HG03342 (cell line): ENCODE data around the gene MFSD2A.
A peak's percentile ranks its signal among the peaks of the same experiment; 100 is the strongest.
"Not testable (repeated sequence)": the region's sequence is repeated elsewhere in the genome, so short reads cannot be mapped to it uniquely, and the experiment has no call there.

Source experiments
- ATAC-seq: cut with Tn5 transposase; IDR thresholded peaks from one replicate; pipeline ENCODE4 v1.9.1; 2021; ENCODE audit warnings: mild to moderate bottlenecking, moderate library complexity; ENCODE audit not compliant: unreplicated experiment

The MFSD2A gene

DNA sequence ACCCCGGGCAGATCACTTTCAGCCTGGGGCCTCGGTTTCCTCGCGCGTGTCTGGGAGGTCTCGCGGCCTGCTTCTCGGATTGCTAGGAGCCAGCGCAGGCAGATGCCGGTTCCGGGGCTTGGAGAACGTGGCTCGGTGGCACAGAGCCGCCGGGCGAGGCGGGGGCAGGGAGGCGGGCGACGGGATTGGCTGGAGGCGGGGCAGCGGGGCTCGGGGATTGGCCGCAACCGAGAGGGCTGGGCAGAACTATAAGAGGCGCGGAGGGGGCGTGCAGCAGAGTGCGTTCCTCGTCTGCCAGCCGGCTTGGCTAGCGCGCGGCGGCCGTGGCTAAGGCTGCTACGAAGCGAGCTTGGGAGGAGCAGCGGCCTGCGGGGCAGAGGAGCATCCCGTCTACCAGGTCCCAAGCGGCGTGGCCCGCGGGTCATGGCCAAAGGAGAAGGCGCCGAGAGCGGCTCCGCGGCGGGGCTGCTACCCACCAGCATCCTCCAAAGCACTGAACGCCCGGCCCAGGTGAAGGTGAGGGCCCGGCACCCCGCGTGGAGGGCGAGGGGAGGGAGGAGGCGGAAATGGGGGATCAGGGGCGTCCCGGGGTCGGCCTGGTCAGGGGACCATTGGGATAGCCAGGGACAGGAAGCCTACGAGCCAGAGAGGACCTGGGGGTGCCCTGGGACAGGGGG is at the start of gene MFSD2A:
TSS of gene MFSD2A (plus strand) at position 276 of the 677 bp plus-strand sequence. CDS start at position 424, 148 bp downstream.
- peak; percentile 69 for ATAC-seq

DNA sequence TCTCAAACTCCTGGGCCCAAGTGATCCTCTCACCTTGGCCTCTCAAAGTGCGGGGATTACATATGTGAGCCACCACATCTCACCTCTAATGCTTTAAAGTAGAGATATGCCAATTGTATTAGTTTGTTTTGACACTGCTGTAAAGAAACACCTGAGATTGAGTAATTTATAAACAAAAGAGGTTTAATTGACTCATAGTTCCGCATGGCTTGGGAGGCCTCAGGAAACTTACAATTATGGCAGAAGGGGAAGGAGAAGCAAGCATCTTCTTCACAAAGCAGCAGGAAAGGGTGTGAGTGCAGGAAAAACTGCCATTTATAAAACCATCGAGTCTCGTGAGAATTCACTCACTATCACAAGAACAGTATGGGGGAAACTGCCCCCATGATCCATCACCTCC is 49.8 kb upstream of the MFSD2A start:
- ATAC-seq: no peak

DNA sequence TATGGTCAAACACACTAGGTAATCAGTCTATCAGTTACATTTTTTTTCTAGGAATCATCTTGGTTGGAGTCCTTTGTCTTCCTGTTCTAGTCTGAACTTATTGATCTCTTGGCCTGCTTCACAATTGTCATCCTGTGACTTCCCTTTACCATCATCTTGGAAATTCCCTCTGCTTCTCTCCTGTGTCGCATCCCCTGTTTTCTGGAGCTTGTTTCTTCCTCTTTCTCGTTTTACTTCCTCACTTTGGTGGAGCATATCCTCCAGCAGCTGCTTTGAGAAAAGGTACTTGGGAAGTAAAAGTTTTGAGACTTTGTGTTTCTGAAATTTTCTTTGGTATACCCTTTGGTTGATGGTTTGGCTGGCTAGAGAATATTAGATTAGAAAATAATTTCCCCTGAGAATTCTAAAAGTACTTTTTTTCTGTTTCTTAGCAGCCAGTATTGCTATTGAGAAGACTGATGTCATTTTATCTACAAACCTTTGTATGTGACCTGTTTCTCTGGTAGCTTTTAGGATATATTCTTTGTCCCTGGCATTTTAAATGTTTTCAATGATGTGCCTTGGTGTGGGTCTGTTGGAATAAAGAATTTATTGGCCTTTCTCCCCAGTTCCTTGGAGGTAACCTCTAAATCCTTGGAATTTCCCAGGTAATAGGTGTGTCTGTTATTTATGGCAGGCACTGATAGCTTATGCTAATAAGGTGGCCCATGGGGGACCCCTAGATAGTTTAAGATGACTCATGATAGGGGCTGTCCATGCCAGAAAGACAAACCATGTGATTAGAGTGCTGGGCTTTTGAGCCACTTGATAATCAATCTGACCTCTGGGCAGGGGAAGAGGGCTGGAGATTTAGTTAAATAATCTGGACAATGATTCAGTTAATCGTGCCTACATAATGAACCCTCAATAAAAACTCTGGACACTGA is 47.2 kb upstream of the MFSD2A start:
- ATAC-seq: no peak

DNA sequence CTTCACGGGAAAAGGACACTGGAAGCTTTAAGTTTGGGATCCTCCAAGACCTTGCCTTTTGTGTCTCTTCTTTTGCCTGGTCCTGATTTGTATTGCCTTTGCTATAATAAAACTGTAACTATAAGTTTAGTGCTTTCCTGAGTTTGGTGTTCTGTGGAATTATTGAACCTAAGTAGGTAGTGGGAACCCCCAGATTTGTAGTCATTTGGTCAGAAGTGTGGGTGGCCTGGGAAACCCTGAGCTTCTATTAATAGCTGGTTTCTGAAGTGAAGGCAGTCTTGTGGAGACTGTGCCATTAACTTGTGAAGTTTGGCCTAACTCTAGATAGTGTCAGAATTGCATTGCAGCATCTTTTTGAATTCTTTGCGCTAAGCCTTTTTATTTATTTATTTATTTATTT is 46.4 kb upstream of the MFSD2A start:
- ATAC-seq: no peak

DNA sequence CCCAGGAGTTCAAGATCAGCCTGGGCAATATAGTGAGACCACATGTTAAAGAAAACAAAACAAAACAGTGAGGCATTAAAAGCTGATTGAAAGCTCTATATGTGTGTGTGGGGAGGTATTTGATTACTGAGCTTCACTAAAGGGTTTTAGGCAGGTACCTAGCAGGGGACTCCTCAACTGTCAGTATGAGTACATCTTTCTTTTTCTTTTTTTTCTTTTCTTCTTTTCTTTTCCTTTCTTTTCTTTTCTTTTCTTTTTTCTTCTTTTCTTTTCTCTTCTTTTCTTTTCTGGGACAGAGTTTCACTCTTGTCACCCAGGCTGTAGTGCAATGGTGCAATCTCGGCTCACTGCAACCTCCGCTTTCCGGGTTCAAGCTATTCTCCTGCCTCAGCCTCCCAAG is 44.7 kb upstream of the MFSD2A start:
- ATAC-seq: no peak

DNA sequence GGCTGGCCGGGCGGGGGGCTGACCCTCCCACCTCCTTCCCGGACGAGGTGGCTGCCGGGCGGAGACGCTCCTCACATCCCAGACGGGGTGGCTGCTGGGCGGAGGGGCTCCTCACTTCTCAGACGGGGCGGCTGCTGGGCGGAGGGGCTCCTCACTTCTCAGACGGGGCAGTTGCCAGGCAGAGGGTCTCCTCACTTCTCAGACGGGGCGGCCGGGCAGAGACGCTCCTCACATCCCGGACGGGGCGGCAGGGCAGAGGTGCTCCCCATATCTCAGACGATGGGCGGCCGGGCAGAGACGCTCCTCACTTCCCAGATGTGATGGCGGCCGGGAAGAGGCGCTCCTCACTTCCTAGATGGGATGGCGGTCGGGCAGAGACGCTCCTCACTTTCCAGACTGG is 41.8 kb upstream of the MFSD2A start:
- not testable (repeated sequence) for ATAC-seq

DNA sequence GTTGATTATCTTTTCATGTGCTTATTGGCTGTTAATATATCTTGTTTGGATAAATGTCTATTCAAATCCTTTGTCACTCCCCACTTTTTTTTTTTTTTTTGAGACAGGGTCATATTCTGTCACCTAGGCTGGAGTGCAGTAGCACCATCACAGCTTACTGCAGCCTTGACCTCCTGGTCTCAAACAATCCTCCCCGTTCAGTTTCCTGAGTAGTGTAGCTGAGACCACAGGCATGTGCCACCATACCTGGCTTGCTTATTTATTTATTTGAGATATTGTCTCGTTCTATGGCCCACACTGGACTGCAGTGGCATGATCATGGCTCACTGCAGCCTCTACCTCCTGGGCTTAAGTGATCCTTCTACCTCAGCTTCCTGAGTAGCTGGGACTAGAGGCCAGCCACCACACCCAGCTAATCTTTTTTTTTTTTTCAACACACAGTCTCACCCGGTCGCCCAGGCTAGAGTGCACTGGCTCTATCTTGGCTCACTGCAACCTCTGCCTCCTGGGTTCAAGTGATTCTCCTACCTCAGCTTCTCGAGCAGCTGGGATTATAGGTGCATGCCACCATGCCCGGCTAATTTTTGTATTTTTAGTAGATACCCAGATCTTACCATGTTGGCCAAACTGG is 39.3 kb upstream of the MFSD2A start:
- no peak for ATAC-seq

DNA sequence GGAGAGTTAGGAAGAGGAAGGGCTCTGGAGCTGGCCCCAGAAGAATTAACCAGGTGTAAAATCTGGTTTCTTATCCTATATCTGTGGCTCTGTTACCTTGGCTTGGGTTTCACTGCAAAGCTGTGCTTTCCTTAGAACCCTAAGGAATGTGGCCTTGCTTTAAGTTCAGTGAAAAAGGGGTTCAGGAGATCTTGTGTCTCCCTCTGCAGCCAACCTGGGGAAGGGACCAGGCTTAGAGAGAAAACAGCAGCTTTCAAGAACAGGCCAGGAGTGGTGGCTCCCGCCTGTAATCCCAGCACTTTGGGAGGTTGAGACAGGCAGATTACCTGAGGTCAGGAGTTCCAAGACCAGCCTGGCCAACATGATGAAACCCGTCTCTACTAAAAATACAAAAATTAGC is 37.1 kb upstream of the MFSD2A start:
- no peak for ATAC-seq

DNA sequence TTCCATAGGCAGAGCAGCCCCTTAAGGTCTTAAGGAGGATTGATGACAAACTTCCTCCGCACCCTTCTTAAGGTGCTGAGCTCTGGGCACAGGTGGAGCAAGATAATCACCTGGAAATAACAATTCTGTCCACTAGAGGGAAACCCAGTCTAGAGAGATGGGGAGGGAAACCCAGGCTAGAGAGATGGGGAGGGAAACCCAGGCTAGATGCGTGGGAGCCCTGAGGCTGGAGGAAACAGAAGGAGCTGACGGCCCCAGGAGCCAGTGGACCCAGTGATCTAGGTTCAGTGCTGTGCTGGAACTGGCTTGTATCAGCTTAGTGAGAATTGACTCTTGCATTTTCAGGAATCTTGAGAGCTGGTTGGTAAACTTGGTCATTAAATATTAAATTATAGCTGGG is 35.4 kb upstream of the MFSD2A start:
- peak; percentile 53 for ATAC-seq

DNA sequence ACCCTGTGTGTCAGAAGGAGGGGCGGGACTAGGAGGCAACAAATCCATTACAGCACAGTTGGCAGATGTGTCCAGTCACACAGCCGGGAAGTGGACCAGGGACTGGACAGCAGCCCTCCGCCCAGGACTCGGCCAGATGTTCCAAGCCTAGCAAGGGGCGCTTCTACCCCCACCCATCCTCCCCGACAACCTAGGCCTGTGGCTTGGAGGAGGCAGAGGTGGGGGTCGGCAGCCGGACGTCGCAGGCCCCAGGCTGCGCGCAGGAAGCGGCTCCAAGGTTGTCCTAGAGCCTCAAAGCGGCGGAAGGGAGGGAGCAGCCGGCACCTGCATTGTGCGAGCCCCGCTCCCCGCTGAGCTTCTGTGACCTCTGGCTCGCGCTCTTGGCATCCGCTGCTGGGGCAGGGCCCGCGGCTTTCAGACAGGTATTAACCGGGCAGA is 32.7 kb upstream of the MFSD2A start:
- ATAC-seq: no peak

DNA sequence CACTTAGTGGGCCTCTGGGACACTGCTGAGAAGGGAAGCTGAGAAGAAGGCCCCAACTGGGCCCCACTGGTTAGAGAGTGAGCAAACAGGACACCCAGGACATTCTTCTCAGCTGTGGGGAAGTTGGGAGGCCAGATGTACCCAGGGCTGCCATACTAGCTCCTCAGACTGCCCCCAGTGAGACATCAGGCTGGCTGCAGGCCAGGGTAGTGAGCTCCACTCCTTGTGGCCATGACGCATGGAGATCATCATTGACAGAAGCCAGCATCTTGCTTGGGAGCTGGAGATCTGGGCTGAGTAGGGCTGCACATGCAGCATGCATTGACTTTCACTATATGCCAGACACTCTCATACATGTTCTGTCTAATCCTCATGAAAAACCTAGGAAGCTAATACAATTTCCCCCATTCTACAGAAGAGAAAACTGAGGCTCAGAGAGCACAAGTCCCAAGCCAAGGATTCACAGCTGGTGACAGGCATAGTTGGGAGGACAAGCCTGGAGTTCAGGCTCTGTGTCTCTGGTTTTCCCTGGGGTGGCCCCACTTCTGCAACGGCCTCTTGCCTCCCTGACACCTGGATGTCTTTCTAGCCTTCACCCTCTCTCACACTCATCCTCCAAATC is 29.1 kb upstream of the MFSD2A start:
- ATAC-seq: no peak

DNA sequence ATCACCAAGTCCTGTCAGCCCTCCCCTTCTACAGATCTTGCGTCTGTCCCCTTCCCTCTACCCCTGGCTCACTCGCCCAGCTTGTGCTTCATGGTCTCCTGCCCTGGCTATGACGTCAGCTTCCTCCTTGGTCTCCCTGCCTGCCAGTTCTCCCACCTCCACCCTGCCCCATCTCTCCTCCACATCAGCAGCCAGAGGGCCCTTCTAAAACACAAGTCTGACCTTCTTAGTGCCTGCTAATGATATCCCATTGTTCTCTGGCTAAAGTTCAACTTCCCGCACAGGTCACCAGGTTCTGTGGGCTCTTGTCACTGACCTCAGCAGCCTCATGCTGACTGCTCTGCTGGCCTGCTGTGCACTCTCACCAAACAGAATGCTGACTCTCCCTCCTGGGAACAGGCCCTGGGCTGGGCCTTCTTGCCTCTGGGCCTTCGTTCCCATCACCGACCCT is 28.6 kb upstream of the MFSD2A start:
- ATAC-seq: no peak

DNA sequence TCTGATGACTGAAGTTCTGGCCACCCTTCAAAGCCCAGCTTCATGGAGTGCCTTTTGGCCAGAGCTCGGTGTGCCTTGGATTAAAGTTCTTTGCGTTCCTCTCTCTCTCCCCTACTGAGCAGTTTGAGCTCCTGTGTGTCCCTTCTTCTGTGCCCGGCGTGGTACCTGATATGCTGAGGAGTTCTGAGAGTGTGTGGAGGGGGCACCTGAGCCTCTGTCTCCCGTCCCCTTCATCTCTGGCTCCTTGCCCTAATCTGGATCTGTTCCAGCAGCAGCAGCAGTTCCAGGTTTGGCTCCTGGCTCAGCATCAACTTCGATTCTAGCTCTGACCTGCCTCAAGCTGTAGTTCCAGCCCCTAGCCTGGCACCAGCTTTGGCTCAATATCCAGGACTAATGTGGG is 28.1 kb upstream of the MFSD2A start:
- ATAC-seq: no peak

DNA sequence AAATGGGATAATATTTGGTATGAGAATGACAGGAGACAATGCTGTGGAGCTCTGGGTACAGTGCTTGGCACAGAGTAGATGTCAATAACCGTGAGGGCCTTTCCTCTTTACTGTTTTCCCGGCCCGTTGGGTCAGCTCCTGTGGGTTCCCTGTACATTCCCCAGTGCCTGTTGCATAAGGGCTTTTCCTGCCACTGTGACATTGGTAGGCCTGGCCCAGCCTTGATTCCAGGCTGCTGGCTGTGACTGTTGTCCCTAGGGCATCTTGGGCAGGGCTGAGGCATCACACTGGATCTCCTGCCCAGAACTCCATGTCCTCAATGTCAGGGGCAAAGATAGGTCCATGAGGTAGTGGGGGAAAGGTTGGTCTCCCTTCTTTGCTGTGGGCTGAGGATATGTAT is 27.4 kb upstream of the MFSD2A start:
- no peak for ATAC-seq

DNA sequence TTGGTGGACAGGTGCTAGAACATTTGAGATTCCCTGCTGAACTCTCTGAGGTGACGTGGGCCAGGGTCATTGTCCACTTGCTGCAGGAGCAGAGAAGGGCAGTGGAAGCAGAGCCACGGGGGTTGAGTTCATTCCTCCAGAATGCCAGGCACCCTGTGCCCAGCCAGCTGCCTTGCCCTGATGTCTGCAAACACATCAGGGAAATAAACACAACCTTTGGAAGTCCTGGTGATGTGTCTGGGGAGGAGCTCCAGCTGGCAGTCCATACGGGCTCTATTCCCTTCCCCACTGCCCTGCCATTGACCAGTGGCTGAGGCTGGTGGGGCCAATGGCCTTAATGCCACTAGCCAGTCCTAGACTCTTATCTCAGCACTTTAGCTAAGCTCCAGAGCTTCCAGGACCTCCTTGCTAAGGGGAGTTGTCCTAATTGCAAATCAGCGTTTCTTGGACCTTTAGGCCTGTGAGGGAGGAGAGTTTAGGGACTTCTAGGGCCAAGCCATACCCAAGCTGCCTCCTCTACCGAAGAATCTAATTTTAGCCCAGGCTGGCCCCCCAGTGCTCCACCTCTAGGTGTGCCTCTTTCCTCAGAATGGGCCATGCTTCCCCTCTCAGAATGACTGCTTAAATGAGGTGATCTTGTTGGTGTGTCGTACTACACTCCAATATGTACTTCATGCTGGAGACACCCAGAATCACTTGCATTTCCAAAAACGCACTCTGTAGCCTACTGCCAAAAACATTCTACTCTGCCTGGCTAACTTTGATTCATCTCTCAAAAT is 25.9 kb upstream of the MFSD2A start:
- no peak for ATAC-seq

DNA sequence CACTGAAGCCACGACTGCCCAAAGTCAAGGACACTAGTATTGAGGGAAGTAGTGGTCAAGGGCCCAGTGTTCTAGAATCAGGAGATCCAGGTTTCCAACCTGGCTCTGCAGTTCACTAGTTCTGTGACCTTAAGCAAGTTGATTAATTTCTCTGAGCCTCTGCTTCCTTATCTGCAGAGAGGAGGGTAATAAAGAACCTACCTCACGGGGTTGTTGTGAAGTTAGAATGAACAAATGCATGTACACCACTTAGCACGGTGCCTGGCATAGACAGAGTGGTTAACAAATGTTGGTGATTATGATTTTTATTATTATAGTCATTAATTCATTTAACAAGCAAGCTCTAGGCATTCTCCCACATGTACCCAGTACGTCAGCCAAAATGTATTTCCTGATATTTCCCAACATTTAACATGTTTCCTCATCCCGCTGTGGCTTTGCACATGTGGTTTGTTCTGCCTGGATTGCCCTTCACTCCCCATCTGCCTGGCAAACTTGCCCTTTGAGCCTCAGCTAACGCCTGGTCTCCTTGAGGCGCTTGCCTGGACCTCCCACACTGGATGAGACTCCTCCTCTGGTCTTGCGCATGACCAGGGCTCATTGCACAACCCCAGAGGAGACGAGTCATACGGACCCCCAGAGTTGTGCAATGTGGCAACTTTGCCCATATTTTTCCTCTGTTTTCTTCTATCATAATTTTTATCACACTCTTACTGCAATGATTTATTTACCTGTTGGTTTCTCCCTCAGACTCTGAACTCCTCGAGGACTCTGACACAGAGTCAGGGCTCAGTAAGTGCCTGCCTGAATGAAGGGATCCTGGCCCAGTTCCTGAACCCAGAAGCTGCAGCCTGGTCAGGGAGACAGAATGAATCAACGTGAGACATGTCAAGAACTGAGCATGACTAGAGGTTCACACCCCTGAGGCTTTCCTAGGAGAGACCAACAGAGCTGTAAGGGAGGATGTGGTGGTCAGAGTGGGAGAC is 20.7 kb upstream of the MFSD2A start:
- no peak for ATAC-seq

DNA sequence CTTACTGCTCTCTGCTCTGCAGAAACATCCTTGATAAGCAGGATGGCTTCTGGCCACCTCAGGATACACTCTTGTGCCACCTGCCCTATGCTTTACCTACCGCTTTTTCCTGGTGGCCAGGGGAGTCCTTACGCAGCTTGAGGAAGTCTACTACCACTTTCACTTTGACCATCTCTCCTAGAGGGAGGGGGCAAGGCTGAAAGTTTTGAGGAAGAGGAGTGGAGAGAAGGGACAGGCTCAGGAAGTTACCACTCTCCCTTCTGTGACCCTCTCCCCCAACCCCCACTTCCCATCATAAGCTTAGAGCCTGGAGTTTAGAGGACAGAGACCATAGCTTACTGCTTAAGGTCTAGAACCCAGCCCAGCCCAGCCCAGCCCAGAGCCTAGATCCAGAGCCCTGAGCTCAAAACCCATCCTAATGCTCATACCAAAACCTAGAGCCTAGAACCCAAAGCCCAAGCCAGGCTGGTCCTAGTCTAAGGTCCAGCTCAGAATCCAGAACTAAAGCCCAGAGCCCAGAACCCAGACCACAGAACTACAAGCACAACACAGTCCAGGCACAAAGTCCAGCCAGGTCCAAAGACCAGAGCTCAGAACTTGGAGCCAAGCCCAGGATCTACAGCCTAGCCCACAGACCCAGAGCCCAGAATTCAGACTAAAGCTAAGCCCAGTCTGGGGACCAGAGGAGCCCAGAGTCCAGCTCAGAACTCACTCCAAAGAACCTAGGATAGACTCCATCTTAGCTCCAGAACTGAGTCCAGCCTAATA is 18.0 kb upstream of the MFSD2A start:
- ATAC-seq: no peak

DNA sequence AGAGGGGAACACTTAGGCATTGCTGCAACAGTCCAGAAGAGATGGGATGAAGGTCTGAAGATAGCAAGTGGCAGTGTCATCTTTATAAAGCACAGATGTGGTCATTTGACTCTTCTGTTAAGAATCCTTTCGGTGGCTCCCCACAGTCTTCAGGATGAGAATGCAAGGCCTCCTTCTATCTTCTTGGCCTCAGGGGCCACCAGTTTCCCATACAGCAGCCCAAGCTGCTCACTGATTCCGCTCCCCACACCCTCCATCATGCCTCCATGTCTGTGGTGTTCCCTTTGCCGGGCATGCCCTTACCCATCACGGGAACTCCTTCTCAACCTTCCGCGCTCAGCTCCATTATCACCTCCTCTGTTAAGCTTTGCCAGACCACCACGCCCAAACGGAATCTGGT is 16.1 kb upstream of the MFSD2A start:
- ATAC-seq: no peak
